ENCODE measurements around the gene TSSC4. TPM values are rescaled to one million over a fixed set of nuclear protein-coding genes. Genes with fewer than 3 reads are reported as not detected.

Gene TSSC4
- total RNA-seq, 2 donors from 2014 or later, result 50.6 to 52.2 TPM

GRCh38 chr11:2376751-2377451 lies 23.6 kb upstream of the TSSC4 start, which contains the start of gene CD81:
TSS of gene CD81 (plus strand) at chr11:2377310. CDS start at chr11:2377550, 240 bp downstream.
- no peaks in the 10 kb centered on the region for H3K27me3 Mint-ChIP-seq (ENCODE audit: low read depth)
- peak; percentile 60 to 76 for DNase-seq
- peaks cover 30% of the 10 kb centered on the region for H3K4me1 Mint-ChIP-seq (ENCODE audit: low read depth)
- H3K36me3 Mint-ChIP-seq (ENCODE audit: insufficient read depth in 2 of 2), result no peaks in the 10 kb centered on the region
- peak; percentile 79 for ATAC-seq (replicated peaks in 1 of 2)
- H3K27ac Mint-ChIP-seq, result peak within 1 kb of the TSS; percentile 75
- peak within 1 kb of the TSS; percentile 88 to 89 for H3K4me3 Mint-ChIP-seq
- no peaks in the 10 kb centered on the region for H3K9me3 Mint-ChIP-seq

- peaks cover 37% of the 10 kb centered on the region for H3K4me1 Mint-ChIP-seq (ENCODE audit: low read depth)
- no peaks in the 10 kb centered on the region for H3K27me3 Mint-ChIP-seq (ENCODE audit: low read depth)
- peak overlapping the region; percentile 75 for H3K27ac Mint-ChIP-seq
- no peaks in the 10 kb centered on the region for H3K36me3 Mint-ChIP-seq (ENCODE audit: insufficient read depth in 2 of 2)
- peak overlapping the region; percentile 88 to 89 for H3K4me3 Mint-ChIP-seq
- H3K9me3 Mint-ChIP-seq, result no peaks in the 10 kb centered on the region
- ATAC-seq (replicated peaks in 1 of 2) (peak; percentile 48 to 57), DNase-seq (peak; percentile 62 to 63)
Measured at GRCh38 chr11:2377511-2378443, 22.8 kb upstream of the TSSC4 start.

GRCh38 chr11:2378527-2379210 lies 21.9 kb upstream of the TSSC4 start:
- Mint-ChIP-seq H3K36me3 (ENCODE audit: insufficient read depth in 2 of 2) (no peaks in the 10 kb centered on the region), H3K9me3 (no peaks in the 10 kb centered on the region), H3K27ac (peak overlapping the region; percentile 75), H3K4me3 (peak overlapping the region; percentile 88 to 89), H3K4me1 (ENCODE audit: low read depth) (peaks cover 43% of the 10 kb centered on the region), H3K27me3 (ENCODE audit: low read depth) (no peaks in the 10 kb centered on the region)
- DNase-seq, result no peak
- no peak for ATAC-seq (replicated peaks in 1 of 2)

GRCh38 chr11:2379466-2380174 lies 20.9 kb upstream of the TSSC4 start:
- Mint-ChIP-seq H3K4me3 (peak overlapping the region; percentile 43 to 45), H3K27ac (no peak overlapping the region), H3K36me3 (ENCODE audit: insufficient read depth in 2 of 2) (no peaks in the 10 kb centered on the region), H3K27me3 (ENCODE audit: low read depth) (no peaks in the 10 kb centered on the region), H3K9me3 (no peaks in the 10 kb centered on the region), H3K4me1 (ENCODE audit: low read depth) (peaks cover 48% of the 10 kb centered on the region)
- ATAC-seq (replicated peaks in 1 of 2), result no peak
- DNase-seq, result no peak

- peak overlapping the region; percentile 20 to 43 for H3K4me3 Mint-ChIP-seq
- H3K36me3 Mint-ChIP-seq (ENCODE audit: insufficient read depth in 2 of 2), result no peaks in the 10 kb centered on the region
- DNase-seq (no peak), ATAC-seq (replicated peaks in 1 of 2) (no peak)
- no peaks in the 10 kb centered on the region for H3K27me3 Mint-ChIP-seq (ENCODE audit: low read depth)
- H3K9me3 Mint-ChIP-seq, result no peaks in the 10 kb centered on the region
- no peak overlapping the region for H3K27ac Mint-ChIP-seq
- peaks cover 53% of the 10 kb centered on the region for H3K4me1 Mint-ChIP-seq (ENCODE audit: low read depth)
Measured at GRCh38 chr11:2380396-2380795, 20.2 kb upstream of the TSSC4 start.

GRCh38 chr11:2380807-2381350 lies 19.7 kb upstream of the TSSC4 start:
- Mint-ChIP-seq H3K4me1 (ENCODE audit: low read depth) (peaks cover 58% of the 10 kb centered on the region), H3K27ac (no peak overlapping the region)

GRCh38 chr11:2381494-2382128 lies 18.9 kb upstream of the TSSC4 start:
- H3K9me3 Mint-ChIP-seq, result no peaks in the 10 kb centered on the region
- no peaks in the 10 kb centered on the region for H3K36me3 Mint-ChIP-seq (ENCODE audit: insufficient read depth in 2 of 2)
- no peak overlapping the region for H3K27ac Mint-ChIP-seq
- H3K27me3 Mint-ChIP-seq (ENCODE audit: low read depth), result no peaks in the 10 kb centered on the region
- ATAC-seq (replicated peaks in 1 of 2) (no peak), DNase-seq (no peak)
- peaks cover 64% of the 10 kb centered on the region for H3K4me1 Mint-ChIP-seq (ENCODE audit: low read depth)
- H3K4me3 Mint-ChIP-seq, result no peak overlapping the region

More at GRCh38 chr11:2380807-2381350, 19.7 kb upstream of the TSSC4 start:
- DNase-seq (no peak), ATAC-seq (replicated peaks in 1 of 2) (no peak)
- H3K4me3 Mint-ChIP-seq, result peak overlapping the region in 1 of 2 donors; percentile 20
- H3K9me3 Mint-ChIP-seq, result no peaks in the 10 kb centered on the region
- H3K36me3 Mint-ChIP-seq (ENCODE audit: insufficient read depth in 2 of 2), result no peaks in the 10 kb centered on the region
- no peaks in the 10 kb centered on the region for H3K27me3 Mint-ChIP-seq (ENCODE audit: low read depth)

- H3K4me1 Mint-ChIP-seq (ENCODE audit: low read depth), result peaks cover 69% of the 10 kb centered on the region
- no peak overlapping the region for H3K27ac Mint-ChIP-seq
- ATAC-seq (replicated peaks in 1 of 2) (no peak), DNase-seq (no peak)
- H3K9me3 Mint-ChIP-seq, result no peaks in the 10 kb centered on the region
- no peaks in the 10 kb centered on the region for H3K36me3 Mint-ChIP-seq (ENCODE audit: insufficient read depth in 2 of 2)
- H3K4me3 Mint-ChIP-seq, result no peak overlapping the region
- H3K27me3 Mint-ChIP-seq (ENCODE audit: low read depth), result no peaks in the 10 kb centered on the region
Measured at GRCh38 chr11:2382129-2382517, 18.4 kb upstream of the TSSC4 start.

GRCh38 chr11:2382936-2383851 lies 17.4 kb upstream of the TSSC4 start:
- ATAC-seq (replicated peaks in 1 of 2), result peak in 1 of 2 donors; percentile 6
- Mint-ChIP-seq H3K36me3 (ENCODE audit: insufficient read depth in 2 of 2) (no peaks in the 10 kb centered on the region), H3K27me3 (ENCODE audit: low read depth) (no peaks in the 10 kb centered on the region), H3K4me3 (no peak overlapping the region), H3K4me1 (ENCODE audit: low read depth) (peaks cover 71% of the 10 kb centered on the region), H3K9me3 (no peaks in the 10 kb centered on the region), H3K27ac (no peak overlapping the region)
- no peak for DNase-seq

GRCh38 chr11:2383852-2384804 lies 16.4 kb upstream of the TSSC4 start:
- DNase-seq (peak; percentile 31 to 33), ATAC-seq (replicated peaks in 1 of 2) (no peak)
- Mint-ChIP-seq H3K27ac (no peak overlapping the region), H3K4me3 (no peak overlapping the region), H3K36me3 (ENCODE audit: insufficient read depth in 2 of 2) (no peaks in the 10 kb centered on the region), H3K4me1 (ENCODE audit: low read depth) (peaks cover 64% of the 10 kb centered on the region), H3K27me3 (ENCODE audit: low read depth) (no peaks in the 10 kb centered on the region), H3K9me3 (no peaks in the 10 kb centered on the region)
